GM12878 (cell line): ENCODE results near the gene AGBL5. TPM values are rescaled to one million over a fixed set of nuclear protein-coding genes. Genes with fewer than 3 reads are reported as not detected.

Source experiments
- BHLHE40 ChIP-seq, 2 experiments: fragments of 450-650 bp in 1 of 2; IDR thresholded peaks; 2 replicates each; pipeline ENCODE4 v1.6.1; 2011 to 2017; ENCODE audit warnings: low read depth in 2 of 2, borderline replicate concordance in 1 of 2, improper control_type of control experiment in 1 of 2, low read length in 1 of 2, mild to moderate bottlenecking in 1 of 2
- CHD1 ChIP-seq: IDR thresholded peaks from 2 replicates; pipeline ENCODE4 v1.6.1; 2012; ENCODE audit warnings: low read depth, low read length, improper control_type of control experiment
- FOS ChIP-seq: IDR thresholded peaks from 3 replicates; pipeline ENCODE4 v1.6.1; 2011; ENCODE audit warnings: borderline replicate concordance; ENCODE audit not compliant: insufficient read length; ENCODE audit errors: extremely low read depth
- FOXM1 ChIP-seq: IDR thresholded peaks from 2 replicates; pipeline ENCODE4 v1.6.1; 2012; ENCODE audit warnings: low read depth, mild to moderate bottlenecking, inconsistent platforms, low read length, moderate library complexity
- HDAC6 ChIP-seq: fragments of 200-600 bp; sonication (generic); IDR thresholded peaks from one replicate; pipeline ENCODE4 v1.8.0; 2017; ENCODE audit warnings: antibody characterized with exemption; ENCODE audit not compliant: unreplicated experiment
- JUNB ChIP-seq: IDR thresholded peaks from 2 replicates; pipeline ENCODE4 v1.6.1; 2016; ENCODE audit warnings: antibody characterized with exemption, mild to moderate bottlenecking
- KLF5 ChIP-seq: fragments of 450-650 bp; IDR thresholded peaks from 2 replicates; pipeline ENCODE4 v1.6.1; 2014; ENCODE audit warnings: mild to moderate bottlenecking; ENCODE audit not compliant: partially characterized antibody
- LARP7 ChIP-seq: fragments of 450-650 bp; IDR thresholded peaks from 2 replicates; pipeline ENCODE4 v1.6.1; 2017; ENCODE audit warnings: mild to moderate bottlenecking
- MEF2A ChIP-seq: IDR thresholded peaks from 2 replicates; pipeline ENCODE4 v1.6.1; 2011; ENCODE audit warnings: low read depth, mild to moderate bottlenecking, low read length, moderate library complexity; ENCODE audit not compliant: insufficient read depth
- MEF2B ChIP-seq: fragments of 450-650 bp; IDR thresholded peaks from 2 replicates; pipeline ENCODE4 v1.6.1; 2018; ENCODE audit warnings: mild to moderate bottlenecking, moderate library complexity; ENCODE audit not compliant: partially characterized antibody, poor library complexity, severe bottlenecking
- MLLT1 ChIP-seq: fragments of 450-650 bp; IDR thresholded peaks from 2 replicates; pipeline ENCODE4 v1.6.1; 2016; ENCODE audit warnings: mild to moderate bottlenecking
- NR2C2 ChIP-seq: IDR thresholded peaks from 2 replicates; pipeline ENCODE4 v1.6.1; 2011; ENCODE audit warnings: borderline replicate concordance, low read depth; ENCODE audit not compliant: control insufficient read depth, insufficient read length
- POLR2AphosphoS2 ChIP-seq: IDR thresholded peaks from 2 replicates; pipeline ENCODE4 v1.6.1; 2011; ENCODE audit warnings: low read depth, mild to moderate bottlenecking, low read length, improper control_type of control experiment, moderate library complexity
- RAD51 ChIP-seq: fragments of 450-650 bp; IDR thresholded peaks from 2 replicates; pipeline ENCODE4 v1.6.1; 2016; ENCODE audit warnings: moderate library complexity, mild to moderate bottlenecking, inconsistent platforms
- RB1 ChIP-seq: fragments of 450-650 bp; formaldehyde crosslinking; IDR thresholded peaks from 2 replicates; pipeline ENCODE4 v1.6.1; 2017; ENCODE audit warnings: mild to moderate bottlenecking, borderline replicate concordance
- RUNX3 ChIP-seq: IDR thresholded peaks from 2 replicates; pipeline ENCODE4 v1.6.1; 2012; ENCODE audit warnings: low read length, inconsistent platforms
- SPI1 ChIP-seq: IDR thresholded peaks from 2 replicates; pipeline ENCODE4 v1.6.1; 2011; ENCODE audit warnings: low read depth, mild to moderate bottlenecking, low read length, moderate library complexity, borderline replicate concordance; ENCODE audit not compliant: insufficient read depth
- SUZ12 ChIP-seq: fragments of 200-600 bp; sonication (generic); IDR thresholded peaks from one replicate; pipeline ENCODE4 v1.6.1; 2018; ENCODE audit warnings: antibody characterized with exemption, mild to moderate bottlenecking; ENCODE audit not compliant: unreplicated experiment
- TCF12 ChIP-seq: IDR thresholded peaks from 2 replicates; pipeline ENCODE4 v1.6.1; 2011; ENCODE audit warnings: low read depth, mild to moderate bottlenecking, low read length
- YBX1 ChIP-seq: fragments of 450-650 bp; IDR thresholded peaks from 2 replicates; pipeline ENCODE4 v1.6.1; 2016; ENCODE audit warnings: antibody characterized with exemption
- ZBTB11 ChIP-seq: fragments of 450-650 bp; formaldehyde crosslinking; IDR thresholded peaks from 2 replicates; pipeline ENCODE4 v1.5.0; 2022; ENCODE audit warnings: mild to moderate bottlenecking, missing genetic modification characterization
- polyA plus RNA-seq, 11 experiments: library from polyadenylated mRNA; depleted of rRNA in 4 of 11; unstranded in 6 of 11; stranded (reverse) in 5 of 11; fragments of >200 nt; fragmentation: Nextera tagmentation in 4 of 11; fragmentation: Illumina TruSeq in 1 of 11; extraction: Ambion mirVana in 4 of 11; extraction: Trizol in 1 of 11; gene quantifications; 1 replicate in 1 of 11; 2 replicates in 10 of 11; pipeline versions ENCODE4 v1.2.1 to v1.2.3, GENCODE V29; 2011 to 2016; ENCODE audit warnings: inconsistent platforms in 2 of 11, missing spikeins in 2 of 11, low read depth in 1 of 11
- total RNA-seq, 4 experiments: library from RNA; depleted of rRNA in 3 of 4; stranded (reverse); fragments of >200 nt in 3 of 4; fragmentation: Illumina TruSeq in 1 of 4; extraction: Trizol in 1 of 4; gene quantifications; 2 replicates each; pipeline versions ENCODE4 v1.2.1 to v1.2.3, GENCODE V29; 2013 to 2021
- TF ChIP-seq, protein P1 (sequence below): fragments of 450-650 bp; IDR thresholded peaks from 2 replicates; pipeline ENCODE4 v1.6.1; 2017; ENCODE audit warnings: mild to moderate bottlenecking, low read depth, inconsistent platforms; ENCODE audit not compliant: poor library complexity, severe bottlenecking

Gene AGBL5
- total and polyA plus RNA-seq, 10 of the 15 experiments (the other 5 are each of a cell fraction or from before 2014, with no cell fraction given), result 1.9 to 28.5 (median 19.5) TPM

GRCh38 chr2:27071990-27072830 is 20.7 kb downstream of the AGBL5 start (continued):
- TF ChIP-seq POLR2AphosphoS2 (no peak), RAD51 (no peak), YBX1 (no peak), KLF5 (no peak), FOS (no peak), MEF2A (0 out of 2 replicates have a peak, but pooled peaks have one; percentile 16), JUNB (no peak), SPI1 (no peak), HDAC6 (no peak), NR2C2 (no peak), BHLHE40 (IDR thresholded peaks at IDR 0.05; ENCODE audit: borderline replicate concordance in 1 of 2, low read depth in 2 of 2, low read length in 1 of 2) (0 out of 4 replicates have a peak, but pooled peaks of 1 of the 2 experiments have one; percentile 3), ZBTB11 (CRISPR knock-in tag) (no peak), SUZ12 (no peak), CHD1 (no peak), MEF2B (no peak), FOXM1 (0 out of 2 replicates have a peak, but pooled peaks have one; percentile 62), LARP7 (no peak), TCF12 (no peak), RUNX3 (peak; percentile 70), RB1 (no peak), MLLT1 (0 out of 2 replicates have a peak, but pooled peaks have one; percentile 42)
- TF ChIP-seq, protein P1, sequence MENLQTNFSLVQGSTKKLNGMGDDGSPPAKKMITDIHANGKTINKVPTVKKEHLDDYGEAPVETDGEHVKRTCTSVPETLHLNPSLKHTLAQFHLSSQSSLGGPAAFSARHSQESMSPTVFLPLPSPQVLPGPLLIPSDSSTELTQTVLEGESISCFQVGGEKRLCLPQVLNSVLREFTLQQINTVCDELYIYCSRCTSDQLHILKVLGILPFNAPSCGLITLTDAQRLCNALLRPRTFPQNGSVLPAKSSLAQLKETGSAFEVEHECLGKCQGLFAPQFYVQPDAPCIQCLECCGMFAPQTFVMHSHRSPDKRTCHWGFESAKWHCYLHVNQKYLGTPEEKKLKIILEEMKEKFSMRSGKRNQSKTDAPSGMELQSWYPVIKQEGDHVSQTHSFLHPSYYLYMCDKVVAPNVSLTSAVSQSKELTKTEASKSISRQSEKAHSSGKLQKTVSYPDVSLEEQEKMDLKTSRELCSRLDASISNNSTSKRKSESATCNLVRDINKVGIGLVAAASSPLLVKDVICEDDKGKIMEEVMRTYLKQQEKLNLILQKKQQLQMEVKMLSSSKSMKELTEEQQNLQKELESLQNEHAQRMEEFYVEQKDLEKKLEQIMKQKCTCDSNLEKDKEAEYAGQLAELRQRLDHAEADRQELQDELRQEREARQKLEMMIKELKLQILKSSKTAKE, result no peak
